H9 (cell line): ENCODE results near the gene SEMA4D. TPM values are rescaled to one million over a fixed set of nuclear protein-coding genes. Genes with fewer than 3 reads are reported as not detected.

Experiments used
- DNase-seq: peaks from one replicate; pipeline ENCODE4 v3.0.0-alpha.2; 2017
- H2AFZ ChIP-seq: one replicate; pipeline ENCODE4 v1.6.1; 2013; ENCODE audit warnings: mild to moderate bottlenecking, low read length, control low read depth, moderate library complexity
- H2AK5ac ChIP-seq: 2 replicates; pipeline ENCODE4 v1.6.1; 2013; ENCODE audit warnings: low read length, control low read depth, mixed read lengths; ENCODE audit not compliant: insufficient read length
- H2BK120ac ChIP-seq: one replicate; pipeline ENCODE4 v1.6.1; 2013; ENCODE audit warnings: low read depth, mild to moderate bottlenecking, low read length, control low read depth, inconsistent platforms; ENCODE audit not compliant: poor library complexity, severe bottlenecking
- H2BK12ac ChIP-seq: 2 replicates; pipeline ENCODE4 v1.6.1; 2013; ENCODE audit warnings: low read length, control low read depth, mixed read lengths, low read depth; ENCODE audit not compliant: insufficient read length
- H2BK15ac ChIP-seq: 2 replicates; pipeline ENCODE4 v1.6.1; 2013; ENCODE audit warnings: low read depth, low read length, control low read depth
- H2BK20ac ChIP-seq: one replicate; pipeline ENCODE4 v1.6.1; 2013; ENCODE audit warnings: low read depth, mild to moderate bottlenecking, low read length, control low read depth, inconsistent platforms; ENCODE audit not compliant: poor library complexity, severe bottlenecking
- H2BK5ac ChIP-seq: 2 replicates; pipeline ENCODE4 v1.6.1; 2013; ENCODE audit warnings: low read length, control low read depth, mixed read lengths; ENCODE audit not compliant: insufficient read length
- H3K14ac ChIP-seq: 2 replicates; pipeline ENCODE4 v1.6.1; 2013; ENCODE audit warnings: low read length, control low read depth; ENCODE audit not compliant: insufficient read depth
- H3K18ac ChIP-seq: 2 replicates; pipeline ENCODE4 v1.6.1; 2013; ENCODE audit warnings: low read depth, mild to moderate bottlenecking, mixed read lengths, low read length, control low read depth; ENCODE audit not compliant: insufficient read length
- H3K23ac ChIP-seq: 2 replicates; pipeline ENCODE4 v1.6.1; 2013; ENCODE audit warnings: low read length, control low read depth, mixed read lengths, low read depth; ENCODE audit not compliant: insufficient read length
- H3K23me2 ChIP-seq: 2 replicates; pipeline ENCODE4 v1.6.1; 2013; ENCODE audit warnings: low read depth, mild to moderate bottlenecking, mixed read lengths, low read length, control low read depth; ENCODE audit not compliant: insufficient read length, poor library complexity, severe bottlenecking
- H3K27ac ChIP-seq: 2 replicates; pipeline ENCODE4 v1.5.1; 2013; ENCODE audit warnings: low read length, control low read depth, mixed read lengths, low read depth; ENCODE audit not compliant: insufficient read length
- H3K27me3 ChIP-seq: 2 replicates; pipeline ENCODE4 v1.6.1; 2013; ENCODE audit warnings: low read length, control low read depth, inconsistent platforms; ENCODE audit not compliant: insufficient read depth
- H3K4ac ChIP-seq: 2 replicates; pipeline ENCODE4 v1.6.1; 2013; ENCODE audit warnings: low read depth, mild to moderate bottlenecking, control low read depth, inconsistent platforms, low read length, moderate library complexity
- H3K4me1 ChIP-seq: 2 replicates; pipeline ENCODE4 v1.6.1; 2013; ENCODE audit warnings: low read length, control low read depth, inconsistent platforms; ENCODE audit not compliant: insufficient read depth
- H3K4me2 ChIP-seq: 2 replicates; pipeline ENCODE4 v1.6.1; 2013; ENCODE audit warnings: low read length, control low read depth, mixed read lengths; ENCODE audit not compliant: insufficient read length, insufficient read depth
- H3K56ac ChIP-seq: 2 replicates; pipeline ENCODE4 v1.6.1; 2013; ENCODE audit warnings: low read depth, mild to moderate bottlenecking, mixed read lengths, low read length, control low read depth; ENCODE audit not compliant: insufficient read length
- H3K79me1 ChIP-seq: 2 replicates; pipeline ENCODE4 v1.6.1; 2013; ENCODE audit warnings: low read depth, mild to moderate bottlenecking, moderate library complexity, low read length, control low read depth, inconsistent platforms; ENCODE audit not compliant: insufficient read depth, poor library complexity, severe bottlenecking
- H3K79me2 ChIP-seq: 2 replicates; pipeline ENCODE4 v1.6.1; 2013; ENCODE audit warnings: low read length, control low read depth, inconsistent platforms; ENCODE audit not compliant: insufficient read depth
- H3K9ac ChIP-seq: 2 replicates; pipeline ENCODE4 v1.6.1; 2013; ENCODE audit warnings: low read length, control low read depth, mixed read lengths; ENCODE audit not compliant: insufficient read length; ENCODE audit errors: extremely low read depth
- H3K9me3 ChIP-seq: one replicate; pipeline ENCODE4 v1.6.1; 2013; ENCODE audit warnings: low read depth, low read length, inconsistent platforms; ENCODE audit not compliant: control insufficient read depth
- H3T11ph ChIP-seq: one replicate; pipeline ENCODE4 v1.6.1; 2013; ENCODE audit warnings: mild to moderate bottlenecking, low read length, control low read depth, inconsistent platforms
- H4K20me1 ChIP-seq: one replicate; pipeline ENCODE4 v1.6.1; 2013; ENCODE audit not compliant: control insufficient read depth, insufficient read length, insufficient read depth
- H4K5ac ChIP-seq: 2 replicates; pipeline ENCODE4 v1.6.1; 2013; ENCODE audit warnings: low read depth, mild to moderate bottlenecking, mixed read lengths, low read length, control low read depth; ENCODE audit not compliant: insufficient read length
- H4K8ac ChIP-seq: replicated peaks from 2 replicates; pipeline ENCODE4 v1.6.1; 2013; ENCODE audit warnings: low read length, control low read depth, mixed read lengths, low read depth; ENCODE audit not compliant: insufficient read length
- H4K91ac ChIP-seq: 2 replicates; pipeline ENCODE4 v1.6.1; 2013; ENCODE audit warnings: low read depth, mild to moderate bottlenecking, moderate library complexity, mixed read lengths, low read length, control low read depth; ENCODE audit not compliant: insufficient read length
- H3K27ac Mint-ChIP-seq, 3 experiments: 2 replicates in 2 of 3; 3 replicates in 1 of 3; pipeline ENCODE4 v1.8.0; 2020 to 2021; ENCODE audit warnings: mixed read lengths in 3 of 3, mild to moderate bottlenecking in 1 of 3, moderate library complexity in 1 of 3
- H3K27me3 Mint-ChIP-seq: 2 replicates; pipeline ENCODE4 v1.8.0; 2021; ENCODE audit warnings: low read depth, mild to moderate bottlenecking, moderate library complexity, mixed read lengths
- H3K36me3 Mint-ChIP-seq, 3 experiments: 2 replicates in 2 of 3; 3 replicates in 1 of 3; pipeline ENCODE4 v1.8.0; 2020 to 2021; ENCODE audit warnings: low read depth in 3 of 3, mixed read lengths in 3 of 3; ENCODE audit not compliant: insufficient read depth in 1 of 3
- H3K4me1 Mint-ChIP-seq, 2 experiments: 2 replicates each; pipeline ENCODE4 v1.8.0; 2020; ENCODE audit warnings: mixed read lengths in 2 of 2
- H3K4me3 Mint-ChIP-seq, 2 experiments: 2 replicates in 1 of 2; 3 replicates in 1 of 2; pipeline ENCODE4 v1.8.0; 2020 to 2021; ENCODE audit warnings: mild to moderate bottlenecking in 2 of 2, mixed read lengths in 2 of 2, moderate library complexity in 1 of 2
- H3K9me3 Mint-ChIP-seq, 2 experiments: 2 replicates in 1 of 2; 3 replicates in 1 of 2; pipeline ENCODE4 v1.8.0; 2020; ENCODE audit warnings: mild to moderate bottlenecking in 2 of 2, mixed read lengths in 2 of 2, moderate library complexity in 1 of 2
- WGBS: extraction: QIAGEN DNeasy Blood & Tissue Kit; methylation state at CpG from one replicate; pipeline ENCODE4 v1.1.7; 2013; ENCODE audit warnings: missing lambda C conversion rate, low lambda C conversion rate, mixed read lengths; ENCODE audit not compliant: insufficient read length; ENCODE audit errors: extremely low coverage; 5-methylcytosine and 5-hydroxymethylcytosine counted together
- total RNA-seq: library from RNA; stranded (reverse); gene quantifications from 2 replicates; pipeline ENCODE4 v1.2.1, GENCODE V29; 2021
- TF ChIP-seq, protein P1 (sequence below): fragments of 200-600 bp; sonication (generic); conservative IDR thresholded peaks from 3 replicates; pipeline ENCODE4 v1.8.0; 2021; ENCODE audit warnings: antibody characterized with exemption, mild to moderate bottlenecking

Gene SEMA4D
- total RNA-seq, 1 experiment from 2014 or later, result 47.2 TPM

GRCh38 chr9:89428901-89429890, 68.7 kb downstream of the SEMA4D start:
- peaks cover 8% of the 10 kb centered on the region; the same call in 1 of the 2 replicates for H3K79me2 ChIP-seq
- Mint-ChIP-seq H3K9me3 (peaks cover 0 to 6% of the 10 kb centered on the region in 2 experiments; a peak in 4 of 5 replicates), H3K36me3 (peaks cover 7 to 14% (median 10%) of the 10 kb centered on the region in 3 experiments; a peak in 5 of 7 replicates), H3K27ac (peak overlapping the region; percentile 92 to 93 (median 92); a peak in 6 of 7 replicates), H3K4me1 (peaks cover 46 to 50% of the 10 kb centered on the region in 2 experiments), H3K4me3 (no peak overlapping the region), H3K27me3 (no peaks in the 10 kb centered on the region)
- peaks cover 7% of the 10 kb centered on the region for H3K79me1 ChIP-seq
- TF ChIP-seq, protein P1, sequence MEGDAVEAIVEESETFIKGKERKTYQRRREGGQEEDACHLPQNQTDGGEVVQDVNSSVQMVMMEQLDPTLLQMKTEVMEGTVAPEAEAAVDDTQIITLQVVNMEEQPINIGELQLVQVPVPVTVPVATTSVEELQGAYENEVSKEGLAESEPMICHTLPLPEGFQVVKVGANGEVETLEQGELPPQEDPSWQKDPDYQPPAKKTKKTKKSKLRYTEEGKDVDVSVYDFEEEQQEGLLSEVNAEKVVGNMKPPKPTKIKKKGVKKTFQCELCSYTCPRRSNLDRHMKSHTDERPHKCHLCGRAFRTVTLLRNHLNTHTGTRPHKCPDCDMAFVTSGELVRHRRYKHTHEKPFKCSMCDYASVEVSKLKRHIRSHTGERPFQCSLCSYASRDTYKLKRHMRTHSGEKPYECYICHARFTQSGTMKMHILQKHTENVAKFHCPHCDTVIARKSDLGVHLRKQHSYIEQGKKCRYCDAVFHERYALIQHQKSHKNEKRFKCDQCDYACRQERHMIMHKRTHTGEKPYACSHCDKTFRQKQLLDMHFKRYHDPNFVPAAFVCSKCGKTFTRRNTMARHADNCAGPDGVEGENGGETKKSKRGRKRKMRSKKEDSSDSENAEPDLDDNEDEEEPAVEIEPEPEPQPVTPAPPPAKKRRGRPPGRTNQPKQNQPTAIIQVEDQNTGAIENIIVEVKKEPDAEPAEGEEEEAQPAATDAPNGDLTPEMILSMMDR, result peak; percentile 80
- H3K9ac ChIP-seq, result no peak overlapping the region
- DNase-seq, result peak; percentile 85
- no peak overlapping the region for H3K56ac ChIP-seq
- H3K18ac ChIP-seq, result no peak overlapping the region
- H4K91ac ChIP-seq, result peak overlapping the region; percentile 32
- H3K23me2 ChIP-seq, result no peaks in the 10 kb centered on the region
- no peak overlapping the region for H3K23ac ChIP-seq
- no CpG with 5 or more reads among the region's 25 CpGs for WGBS
- no peak overlapping the region for H3K4me2 ChIP-seq
- H3K4me1 ChIP-seq, result peaks cover 14% of the 10 kb centered on the region; the same call in 1 of the 2 replicates
- H4K5ac ChIP-seq, result no peak overlapping the region
- no peak overlapping the region for H2AFZ ChIP-seq
- H3K9me3 ChIP-seq, result no peaks in the 10 kb centered on the region
- H3K4ac ChIP-seq, result no peak overlapping the region
- no peak overlapping the region for H2BK20ac ChIP-seq
- no peaks in the 10 kb centered on the region for H3K27me3 ChIP-seq
- no peak overlapping the region for H2BK5ac ChIP-seq
- H2BK12ac ChIP-seq, result no peak overlapping the region
- H2BK120ac ChIP-seq, result no peak overlapping the region
- H2AK5ac ChIP-seq, result no peak overlapping the region
- H3T11ph ChIP-seq, result no peak overlapping the region
- no peak overlapping the region for H4K8ac ChIP-seq
- no peak overlapping the region for H2BK15ac ChIP-seq
- H4K20me1 ChIP-seq, result no peaks in the 10 kb centered on the region
- peak overlapping the region; percentile 41 for H3K27ac ChIP-seq
- H3K14ac ChIP-seq, result 0 out of 2 replicates have a peak overlapping the region, but pooled peaks have one; percentile 55
